NCI-H2081 (cell line): Measurements from ENCODE around the gene U2SURP.
"Not testable (repeated sequence)": the region's sequence is repeated elsewhere in the genome, so short reads cannot be mapped to it uniquely, and the experiment has no call there.

Experiments
- DNase-seq, 2 experiments: peaks; one replicate each; lab custom pipeline; 2025; lab: John Stamatoyannopoulos, UW

The U2SURP gene

DNA sequence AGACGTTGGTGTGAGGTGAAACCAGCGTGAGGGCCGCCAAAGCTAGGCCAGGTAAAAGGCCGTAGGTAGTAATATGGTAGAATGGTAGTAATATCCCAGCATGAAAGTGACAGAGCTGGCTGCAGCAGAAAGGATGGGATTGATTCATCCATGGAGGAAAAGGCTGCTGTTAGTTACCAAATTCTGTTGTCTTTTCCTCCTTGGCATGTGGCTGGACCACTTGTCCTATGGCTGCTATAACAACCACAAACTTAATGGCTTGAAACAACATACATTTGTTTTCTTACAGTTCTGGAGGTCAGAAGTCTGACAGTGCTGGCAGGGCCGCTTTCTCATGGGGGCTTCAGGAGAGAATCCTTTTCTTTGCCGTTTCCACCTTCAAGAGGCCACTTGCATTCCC is 70.4 kb downstream of the U2SURP start:
- DNase-seq: no peak

DNA sequence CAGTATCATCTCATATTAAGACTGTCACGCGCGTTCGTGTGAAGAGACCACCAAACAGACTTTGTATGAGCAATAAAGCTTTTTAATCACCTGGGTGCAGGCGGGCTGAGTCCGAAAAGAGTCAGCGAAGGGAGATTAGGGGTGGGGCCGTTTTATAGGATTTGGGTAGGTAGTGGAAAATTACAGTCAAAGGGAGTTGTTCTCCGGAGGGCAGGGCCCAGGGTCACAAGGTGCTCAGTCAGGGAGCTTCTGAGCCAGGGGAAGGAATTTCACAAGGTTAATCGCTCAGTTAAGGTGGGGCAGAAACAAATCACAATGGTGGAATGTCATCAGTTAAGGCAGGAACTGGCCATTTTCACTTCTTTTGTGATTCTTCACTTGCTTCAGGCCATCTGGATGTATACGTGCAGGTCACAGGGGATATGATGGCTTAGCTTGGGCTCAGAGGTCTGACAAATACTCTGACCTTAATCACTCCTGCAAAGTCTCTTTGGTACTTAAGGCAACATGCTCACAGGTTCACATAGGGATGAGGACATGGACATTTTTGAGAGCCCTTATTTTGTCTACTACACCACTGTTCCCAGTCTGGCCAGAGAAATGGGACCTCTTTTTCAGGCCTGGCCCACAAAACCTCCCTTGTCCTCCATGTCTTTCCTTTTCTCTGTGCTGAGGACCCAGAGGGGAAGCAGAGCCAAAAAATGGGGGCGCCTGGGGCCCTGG is 71.1 kb downstream of the U2SURP start:
- DNase-seq: not testable (repeated sequence)

DNA sequence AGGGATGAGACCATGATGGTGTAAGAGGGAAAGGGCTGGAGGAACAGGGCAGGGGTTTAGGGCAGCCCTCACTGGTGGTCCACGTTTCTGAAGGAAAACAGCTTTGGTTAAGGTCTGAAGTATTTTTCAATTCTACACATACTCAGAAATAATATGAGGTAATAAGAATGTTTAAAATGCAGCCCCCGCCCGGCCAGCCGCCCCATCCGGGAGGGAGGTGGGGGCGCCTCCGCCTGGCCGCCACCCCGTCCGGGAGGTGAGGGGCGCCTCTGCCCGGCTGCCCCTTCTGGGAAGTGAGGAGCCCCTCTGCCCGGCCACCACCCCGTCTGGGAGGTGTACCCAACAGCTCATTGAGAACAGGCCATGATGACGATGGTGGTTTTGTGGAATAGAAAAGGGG is 72.2 kb downstream of the U2SURP start:
- DNase-seq: not testable (repeated sequence)

DNA sequence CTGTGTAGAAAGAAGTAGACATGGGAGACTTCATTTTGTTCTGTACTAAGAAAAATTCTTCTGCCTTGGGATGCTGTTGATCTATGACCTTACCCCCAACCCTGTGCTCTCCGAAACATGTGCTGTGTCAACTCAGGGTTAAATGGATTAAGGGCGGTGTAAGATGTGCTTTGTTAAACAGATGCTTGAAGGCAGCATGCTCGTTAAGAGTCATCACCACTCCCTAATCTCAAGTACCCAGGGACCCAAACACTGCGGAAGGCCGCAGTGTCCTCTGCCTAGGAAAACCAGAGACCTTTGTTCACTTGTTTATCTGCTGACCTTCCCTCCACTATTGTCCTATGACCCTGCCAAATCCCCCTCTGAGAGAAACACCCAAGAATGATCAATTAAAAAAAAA is 72.6 kb downstream of the U2SURP start:
- DNase-seq: not testable (repeated sequence)

DNA sequence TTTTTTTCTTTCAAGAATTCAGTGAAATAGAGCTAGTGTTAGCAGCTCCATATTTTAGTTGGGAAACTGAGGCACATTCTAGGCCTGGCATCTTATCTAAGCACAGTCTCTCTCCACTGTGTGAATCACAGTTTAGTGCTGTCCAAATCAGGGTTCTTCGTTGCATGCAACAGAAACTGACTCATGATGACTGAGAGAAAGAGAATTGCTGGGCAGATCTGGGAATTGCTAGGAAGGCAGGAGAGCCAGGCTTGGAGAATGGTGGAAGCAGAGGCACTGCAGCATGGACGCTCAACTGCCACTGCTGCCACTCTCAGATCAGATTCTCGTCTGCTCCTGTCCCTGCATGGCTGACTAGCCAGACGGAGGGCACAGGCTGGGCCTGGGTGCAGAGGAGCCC is 77.5 kb downstream of the U2SURP start:
- no peak for DNase-seq

DNA sequence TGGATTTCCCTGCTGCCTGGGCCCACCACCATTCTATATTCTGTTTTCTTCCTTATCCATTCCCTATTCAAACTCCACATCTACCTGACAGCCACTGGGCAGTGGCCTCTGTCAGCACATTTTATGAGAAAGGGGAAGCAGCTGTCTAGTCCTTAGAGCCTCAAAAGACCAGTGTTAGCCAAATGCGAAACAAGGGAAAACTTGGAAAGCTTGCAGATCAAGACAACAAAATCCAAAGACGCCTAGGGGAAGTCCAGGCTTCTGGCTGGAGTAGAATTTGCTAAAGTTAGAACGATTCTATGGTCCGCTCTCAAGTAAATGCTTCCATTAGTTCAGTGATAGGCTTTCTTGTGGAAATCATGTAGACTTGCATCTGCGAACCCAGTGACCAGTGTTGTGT is 78.8 kb downstream of the U2SURP start:
- no peak for DNase-seq

DNA sequence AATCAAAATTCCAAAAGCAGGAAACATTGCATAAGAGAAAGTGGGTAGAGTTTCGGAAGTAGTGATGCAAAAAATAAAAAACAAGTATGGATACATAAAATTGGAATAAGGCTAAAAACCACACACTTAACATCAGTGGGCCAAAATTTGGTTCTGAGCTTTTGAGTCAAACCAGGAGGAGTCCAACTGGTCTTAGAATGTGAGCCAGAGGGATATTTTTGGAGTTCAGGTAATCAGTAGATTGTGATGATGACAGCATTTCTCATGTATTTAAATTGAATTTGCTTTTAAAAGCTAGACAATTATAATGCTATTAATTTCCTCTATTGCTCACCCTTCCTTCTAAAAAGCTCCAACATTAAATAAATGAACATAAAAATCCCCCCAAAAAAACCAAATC is 80.0 kb downstream of the U2SURP start:
- DNase-seq: no peak

DNA sequence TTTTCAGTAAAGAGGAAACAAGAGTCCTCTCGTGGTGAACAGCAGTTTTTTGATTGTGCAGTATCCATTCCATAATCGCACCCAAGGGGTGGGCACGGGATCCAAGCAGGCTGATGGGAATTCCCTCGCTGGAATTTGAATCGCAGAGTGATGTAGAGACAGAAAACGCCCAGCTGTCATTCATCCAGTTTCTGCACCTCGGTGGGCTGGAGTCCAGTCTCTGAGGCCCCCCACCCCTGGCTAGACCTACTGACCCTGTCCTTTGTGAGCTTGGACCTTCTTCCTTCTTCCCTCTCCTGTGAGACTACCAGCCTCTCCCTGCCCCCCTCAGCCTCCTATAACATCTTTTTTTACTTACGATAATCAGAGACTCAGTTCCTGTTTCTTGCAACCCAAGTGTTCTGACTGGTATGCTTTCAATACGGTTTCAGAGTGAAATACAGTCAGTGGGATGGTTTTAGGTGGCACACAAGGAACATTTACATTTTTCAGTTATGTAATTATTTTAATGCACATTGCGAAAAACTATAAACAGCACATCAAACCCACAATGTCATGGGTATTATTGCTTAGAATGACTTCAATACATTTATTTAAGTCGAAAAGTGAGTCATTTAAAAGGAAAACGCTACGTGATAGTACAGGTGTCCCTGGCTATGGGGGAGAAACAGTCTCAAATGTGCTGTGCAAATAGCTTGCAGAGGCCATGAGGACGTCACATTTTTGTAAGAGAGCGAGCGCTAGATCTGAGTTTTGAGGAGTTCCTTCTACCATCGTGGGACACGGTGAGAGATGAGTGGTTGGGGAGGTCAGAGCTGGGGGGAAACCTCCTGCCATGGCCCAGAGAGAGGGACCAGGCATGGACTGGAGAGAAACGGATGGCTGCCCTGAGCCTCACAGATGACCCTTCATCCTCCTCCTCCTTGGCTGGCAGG is 80.7 kb downstream of the U2SURP start:
- DNase-seq: no peak

DNA sequence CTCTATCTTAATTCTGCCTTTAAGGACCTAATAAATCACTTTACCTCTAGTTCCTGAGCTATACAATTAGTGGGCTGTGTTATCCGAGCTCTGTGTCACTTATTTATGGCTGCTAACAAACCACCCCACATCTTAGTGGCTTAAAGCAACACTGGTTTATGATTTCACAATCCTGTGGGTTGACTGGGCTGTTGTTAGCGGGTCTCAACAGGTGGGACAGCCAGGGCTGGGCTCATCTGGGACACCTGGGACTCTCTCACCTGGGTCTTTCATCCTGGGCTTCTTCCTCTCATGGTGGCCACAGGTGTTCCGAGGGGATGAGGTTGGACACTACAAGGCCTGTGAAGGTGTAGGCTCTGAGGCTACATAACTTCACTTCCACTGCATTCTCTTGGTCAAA is 82.4 kb downstream of the U2SURP start:
- DNase-seq: no peak

DNA sequence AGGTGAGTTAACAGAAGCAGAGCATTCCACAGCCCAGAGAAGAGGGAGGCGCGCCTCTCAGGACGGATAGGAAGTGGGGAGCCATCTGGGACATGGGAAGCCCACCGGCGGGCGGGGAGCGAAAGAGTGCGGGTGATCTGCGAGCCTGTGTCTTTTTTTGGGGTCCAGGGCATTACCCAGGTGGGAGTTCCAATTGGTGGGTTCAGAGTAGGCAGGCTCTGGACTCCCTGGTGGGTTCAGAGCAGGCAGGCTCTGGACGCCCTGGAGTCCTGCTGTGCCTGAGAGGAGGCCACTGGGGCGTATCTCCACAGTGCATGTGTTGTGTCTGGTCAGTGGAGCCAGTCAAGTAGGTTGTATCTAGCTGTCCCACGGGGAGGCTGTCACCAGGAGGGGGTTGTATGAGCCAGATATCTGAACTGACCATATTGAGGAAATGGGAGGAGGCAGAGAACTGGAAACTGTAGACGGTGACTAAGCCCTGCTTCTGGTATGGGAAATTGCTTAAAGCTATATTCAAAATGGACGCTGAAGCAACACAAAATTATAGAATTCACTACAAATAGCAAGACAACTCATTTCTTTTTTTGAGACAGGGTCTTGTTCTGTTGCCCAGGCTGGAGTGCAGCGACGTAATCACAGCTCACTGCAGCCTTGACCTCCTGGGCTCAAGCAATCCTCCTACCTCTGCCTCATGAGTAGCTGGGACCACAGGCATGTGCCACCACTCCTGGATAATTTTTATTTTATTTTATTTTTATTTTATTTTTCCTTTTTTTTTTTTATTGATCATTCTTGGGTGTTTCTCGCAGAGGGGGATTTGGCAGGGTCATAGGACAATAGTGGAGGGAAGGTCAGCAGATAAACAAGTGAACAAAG is 83.7 kb downstream of the U2SURP start:
- DNase-seq: no peak

DNA sequence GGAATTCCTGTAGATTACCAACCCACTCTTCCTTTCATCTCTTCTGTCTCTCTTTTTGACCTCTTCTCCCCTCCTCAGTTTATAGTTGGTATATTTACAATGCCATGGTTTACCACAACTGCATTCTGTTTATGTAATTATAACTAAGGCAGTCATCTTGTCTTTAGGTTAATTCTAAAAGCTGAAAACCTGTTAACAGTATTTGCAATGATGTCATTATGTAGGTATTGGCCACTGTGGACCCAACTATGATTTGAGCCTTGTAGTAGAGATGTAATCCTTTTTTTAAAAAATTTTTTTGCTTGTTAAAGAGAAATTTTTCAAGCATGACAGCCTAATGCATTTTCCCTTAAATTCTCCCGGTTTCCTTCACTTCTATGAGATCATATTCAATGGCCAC is 87.5 kb downstream of the U2SURP start:
- DNase-seq: no peak

DNA sequence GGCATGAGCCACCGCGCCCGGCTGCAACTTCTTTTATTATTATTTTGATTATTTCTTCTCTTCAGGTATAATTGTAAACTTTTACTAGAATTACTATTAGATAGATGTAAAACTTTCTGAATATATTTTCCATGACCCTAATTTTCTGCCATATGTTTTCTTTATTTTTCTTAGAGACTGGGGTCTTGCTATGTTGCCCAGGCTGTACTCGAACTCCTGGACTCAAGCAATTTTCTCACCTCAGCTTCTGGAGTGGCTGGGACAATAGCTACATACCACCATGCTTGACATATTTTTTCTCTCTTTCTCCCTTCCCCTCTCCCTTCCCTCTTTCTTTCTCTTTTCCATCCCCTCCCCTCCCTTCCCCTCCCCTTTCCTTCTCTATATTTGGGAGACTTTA is 88.6 kb downstream of the U2SURP start:
- no peak for DNase-seq

DNA sequence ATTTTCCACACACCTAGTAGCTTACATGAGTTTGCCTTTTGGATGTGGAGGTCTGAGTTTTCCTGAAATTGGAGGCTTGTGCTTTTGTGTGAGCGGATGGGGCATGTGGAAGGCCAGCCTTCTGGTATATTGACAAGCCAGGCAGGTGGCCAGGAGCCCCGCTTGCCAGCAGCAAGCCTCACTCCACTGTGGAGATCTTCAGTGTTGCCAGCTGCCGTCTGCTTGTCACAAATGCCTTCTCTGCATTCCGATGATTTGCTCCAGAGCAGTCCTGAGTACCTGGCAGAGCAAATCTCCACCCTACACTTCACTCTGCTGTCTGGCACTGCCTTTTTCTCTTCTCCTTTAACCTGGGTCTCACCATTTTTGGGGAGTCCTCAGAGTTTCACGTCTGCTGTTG is 89.1 kb downstream of the U2SURP start:
- peak in 1 of 2 experiments; percentile 62 for DNase-seq

DNA sequence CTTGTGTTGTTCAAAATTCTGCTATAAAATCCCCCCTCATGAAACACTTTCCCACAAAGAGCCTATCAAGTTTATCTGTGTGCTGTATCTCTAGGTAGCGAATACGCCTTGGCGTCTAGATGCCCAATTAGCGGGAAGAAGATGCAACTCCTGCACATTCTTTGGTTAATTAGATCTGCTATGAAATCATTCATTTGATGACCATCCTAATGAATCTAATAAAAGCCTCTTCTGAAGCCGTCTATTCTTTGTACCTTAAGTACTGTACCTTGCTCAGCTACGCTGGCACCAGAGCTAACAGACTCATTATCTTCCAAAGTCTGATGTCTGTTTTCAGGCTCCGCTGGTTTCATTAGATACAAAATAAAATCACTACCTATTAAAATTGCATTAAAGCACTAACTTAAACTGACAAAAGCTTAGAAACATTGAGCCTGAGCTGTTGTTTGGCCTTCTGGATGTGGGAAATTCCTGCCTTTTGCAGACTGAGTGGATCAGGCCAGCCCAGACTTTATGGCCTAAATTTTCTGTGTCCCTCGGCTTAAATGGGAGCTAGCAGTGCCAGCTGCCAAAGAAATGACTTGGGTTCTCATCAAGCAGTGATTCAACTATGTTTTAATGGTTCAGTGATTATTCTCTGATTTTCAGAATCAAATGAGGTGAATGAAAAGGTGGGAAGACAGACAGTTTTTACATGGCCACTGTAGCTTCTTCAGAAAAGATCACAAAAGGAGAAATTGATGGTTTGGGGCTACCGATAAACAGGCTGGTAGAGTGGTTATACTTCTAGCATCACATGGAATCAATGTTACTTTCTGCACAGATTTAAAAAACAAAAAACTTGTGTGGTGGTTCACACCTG is 89.8 kb downstream of the U2SURP start:
- peak in 1 of 2 experiments; percentile 19 for DNase-seq

DNA sequence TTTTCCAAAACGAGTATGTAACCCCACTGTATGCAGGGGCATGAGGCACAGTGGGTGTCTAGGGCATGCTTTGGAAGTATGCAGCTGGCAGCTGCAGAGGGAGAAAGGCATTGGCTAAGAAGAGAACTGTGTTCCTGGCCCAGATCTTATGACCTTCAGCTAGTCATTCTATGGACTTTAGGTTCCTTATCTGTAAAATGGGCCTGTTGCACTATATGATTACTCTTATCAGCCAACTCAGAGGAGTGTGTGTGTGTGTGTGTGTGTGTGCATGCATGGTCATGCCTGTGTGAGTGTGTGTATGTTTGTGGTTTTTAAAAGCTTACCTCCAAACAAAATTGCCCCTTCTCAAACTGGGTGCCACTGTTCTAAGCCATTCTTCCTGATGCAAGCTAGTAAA is 90.8 kb downstream of the U2SURP start:
- DNase-seq: no peak

DNA sequence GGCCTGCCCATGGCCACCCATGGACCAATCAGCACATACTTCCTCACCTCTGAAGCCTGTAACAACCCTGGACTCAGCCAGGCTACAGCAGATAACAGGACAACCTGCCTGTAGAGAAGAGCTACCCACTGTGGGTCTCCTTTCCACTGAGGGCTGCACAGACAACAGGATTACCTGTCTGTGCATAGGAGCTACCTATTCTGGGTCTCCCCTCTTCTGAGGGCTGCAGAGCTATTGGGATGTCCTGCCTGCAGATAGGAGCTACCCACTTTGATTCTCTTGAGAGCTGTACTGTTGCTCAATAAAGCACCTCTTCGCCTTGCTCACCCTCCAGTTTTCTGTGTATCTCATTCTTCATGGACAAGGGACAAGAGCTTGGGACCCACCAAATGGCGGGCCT is 94.4 kb downstream of the U2SURP start:
- DNase-seq: no peak

DNA sequence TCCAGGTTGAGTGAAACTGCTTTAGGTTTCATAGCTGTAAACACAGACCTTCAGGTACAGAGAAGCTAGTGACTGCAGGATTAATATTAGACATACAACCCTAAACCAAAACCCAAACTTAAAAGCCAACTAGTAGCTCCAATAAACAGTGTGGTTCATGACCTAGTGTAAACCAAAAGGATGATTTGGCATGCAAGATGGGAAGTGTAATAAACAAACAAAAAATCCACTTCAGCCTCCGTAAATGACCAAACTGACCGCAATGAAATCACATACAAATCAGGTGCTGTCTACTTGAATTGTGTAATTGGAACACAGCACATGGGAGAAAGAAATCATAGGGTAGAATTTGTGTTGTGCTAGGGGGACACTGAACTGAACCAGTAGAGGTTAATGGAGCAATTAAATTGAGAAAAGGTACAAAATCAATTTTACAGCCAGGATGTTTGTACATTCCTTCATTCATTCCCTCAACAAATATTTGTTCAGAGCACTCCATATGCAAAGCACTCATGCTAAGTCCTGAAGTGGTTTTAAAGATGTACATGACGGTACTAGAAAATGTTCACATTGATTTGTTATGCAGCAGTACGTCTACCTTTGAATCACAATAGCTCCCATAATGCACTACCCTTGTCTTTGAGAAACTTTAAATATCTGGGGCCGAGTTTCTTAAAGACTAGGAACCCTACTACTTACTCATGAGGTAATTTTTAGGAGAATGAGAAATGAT is 96.8 kb downstream of the U2SURP start:
- no peak for DNase-seq

DNA sequence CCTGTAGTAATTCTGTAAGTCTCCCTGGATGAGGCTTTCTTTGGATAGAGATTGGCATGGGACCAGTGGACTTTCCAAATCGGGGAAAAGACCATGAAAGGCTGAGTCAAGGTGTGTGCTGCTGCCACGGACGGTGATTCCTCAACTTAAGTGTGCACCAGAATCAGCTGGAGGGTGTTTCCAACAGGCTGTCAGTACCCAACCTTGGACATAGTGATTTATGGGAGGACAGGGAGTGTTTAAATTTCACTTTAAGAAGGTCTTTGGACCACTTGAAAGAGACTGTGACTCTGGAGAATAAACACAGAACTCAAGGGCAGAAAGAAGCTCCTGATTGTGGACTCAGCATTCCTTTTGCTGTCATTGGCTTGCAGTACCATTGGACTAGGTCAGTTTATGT is 97.8 kb downstream of the U2SURP start:
- DNase-seq: no peak

DNA sequence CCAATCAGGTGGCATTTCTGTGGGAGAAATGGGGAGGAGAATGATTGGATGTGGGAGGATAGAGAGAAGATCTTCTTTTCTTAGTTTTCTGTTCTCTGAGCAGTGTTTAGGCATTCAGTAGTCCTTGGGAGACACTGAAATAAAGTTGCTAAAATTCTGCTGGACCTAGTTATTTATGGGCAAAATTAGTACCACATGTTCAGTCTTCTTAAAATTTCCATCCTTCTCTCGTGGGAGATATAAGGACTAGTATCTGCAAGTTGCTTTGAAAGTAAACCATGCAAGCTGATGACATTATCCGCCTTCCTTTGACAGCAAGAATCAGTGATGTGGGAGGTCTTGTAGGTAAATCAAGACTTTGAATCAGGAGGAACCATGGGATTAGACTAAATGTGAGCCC is 98.3 kb downstream of the U2SURP start:
- no peak for DNase-seq

DNA sequence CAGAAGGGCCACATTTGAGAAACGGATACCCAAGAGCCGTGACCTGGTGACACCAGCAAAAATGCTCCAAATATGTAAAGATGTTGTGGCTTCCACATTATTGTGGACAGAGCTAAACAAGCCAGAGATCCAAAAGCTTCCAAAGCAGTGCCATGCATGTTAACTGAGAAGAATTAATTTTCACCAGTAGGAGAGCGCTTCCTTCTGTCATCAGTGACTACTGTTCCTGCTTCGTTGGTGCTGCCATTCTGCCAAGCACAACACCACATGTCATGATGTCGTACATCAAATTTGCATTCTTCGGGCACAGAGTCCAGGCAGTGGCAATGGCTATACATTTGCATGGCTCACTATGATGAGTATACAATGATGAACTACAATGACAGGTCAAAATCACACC is 99.1 kb downstream of the U2SURP start:
- no peak for DNase-seq
